HFFc6 (cell line): Measurements from ENCODE around the gene IZUMO1R. TPM values are rescaled to one million over a fixed set of nuclear protein-coding genes. Genes with fewer than 3 reads are reported as not detected.

Experiments
- DNase-seq: peaks from one replicate; pipeline ENCODE4 v3.0.0-alpha.2; 2018
- H3K27ac Mint-ChIP-seq: 2 replicates; pipeline ENCODE4 v1.8.0; 2020; ENCODE audit warnings: mild to moderate bottlenecking, mixed read lengths
- H3K27me3 Mint-ChIP-seq: 2 replicates; pipeline ENCODE4 v1.8.0; 2021; ENCODE audit warnings: mild to moderate bottlenecking, moderate library complexity, mixed read lengths; ENCODE audit not compliant: insufficient read depth
- H3K36me3 Mint-ChIP-seq: 2 replicates; pipeline ENCODE4 v1.8.0; 2021; ENCODE audit warnings: low read depth, mixed read lengths
- H3K4me1 Mint-ChIP-seq: 2 replicates; pipeline ENCODE4 v1.8.0; 2020; ENCODE audit warnings: low read depth, mixed read lengths
- H3K4me3 Mint-ChIP-seq: 2 replicates; pipeline ENCODE4 v1.8.0; 2020; ENCODE audit warnings: mild to moderate bottlenecking, moderate library complexity, mixed read lengths
- H3K9me3 Mint-ChIP-seq: 2 replicates; pipeline ENCODE4 v1.8.0; 2020; ENCODE audit warnings: mild to moderate bottlenecking, mixed read lengths
- CTCF ChIP-seq: fragments of 200-600 bp; sonication (generic); IDR thresholded peaks from 2 replicates; pipeline ENCODE4 v1.5.0; 2021; ENCODE audit warnings: antibody characterized with exemption, mild to moderate bottlenecking
- total RNA-seq, 6 experiments: library from RNA; stranded (reverse); fragmentation: NEBNext Ultra II Directional; extraction: Animal tissue kit (Norgen Biotek cat#: 25700); gene quantifications; 2 replicates in 1 of 6; 3 replicates in 5 of 6; pipeline ENCODE4 v1.2.3, GENCODE V29; 2021

Gene IZUMO1R
- total RNA-seq, 6 experiments from 2014 or later, result 0.26 TPM; not detected in 5

- H3K4me1 Mint-ChIP-seq, result peaks cover 16% of the 10 kb centered on the region
Measured at GRCh38 chr11:94310191-94310875, 6.0 kb downstream of the IZUMO1R start.

GRCh38 chr11:94312339-94312738 is 8.0 kb downstream of the IZUMO1R start:
- no peak for DNase-seq
- no peak overlapping the region for H3K4me3 Mint-ChIP-seq
- no peaks in the 10 kb centered on the region for H3K36me3 Mint-ChIP-seq
- H3K9me3 Mint-ChIP-seq, result no peaks in the 10 kb centered on the region
- peaks cover 32% of the 10 kb centered on the region for H3K27me3 Mint-ChIP-seq
- H3K27ac Mint-ChIP-seq, result no peak overlapping the region
- peaks cover 18% of the 10 kb centered on the region for H3K4me1 Mint-ChIP-seq
- no peak for TF ChIP-seq CTCF

More at GRCh38 chr11:94310191-94310875, 6.0 kb downstream of the IZUMO1R start:
- DNase-seq, result no peak
- Mint-ChIP-seq H3K9me3 (no peaks in the 10 kb centered on the region), H3K27ac (no peak overlapping the region), H3K27me3 (peaks cover 32% of the 10 kb centered on the region), H3K4me3 (no peak overlapping the region), H3K36me3 (no peaks in the 10 kb centered on the region)
- no peak for TF ChIP-seq CTCF

- no peak for TF ChIP-seq CTCF
- H3K9me3 Mint-ChIP-seq, result no peaks in the 10 kb centered on the region
- peaks cover 18% of the 10 kb centered on the region for H3K4me1 Mint-ChIP-seq
- no peak for DNase-seq
- H3K27ac Mint-ChIP-seq, result no peak overlapping the region
- peaks cover 31% of the 10 kb centered on the region for H3K27me3 Mint-ChIP-seq
- no peaks in the 10 kb centered on the region for H3K36me3 Mint-ChIP-seq
- H3K4me3 Mint-ChIP-seq, result no peak overlapping the region
Measured at GRCh38 chr11:94314064-94314463, 9.7 kb downstream of the IZUMO1R start.

GRCh38 chr11:94315664-94316063 is 11.3 kb downstream of the IZUMO1R start:
- H3K27me3 Mint-ChIP-seq, result peaks cover 23% of the 10 kb centered on the region
- DNase-seq, result peak; percentile 55
- H3K36me3 Mint-ChIP-seq, result no peaks in the 10 kb centered on the region

GRCh38 chr11:94322501-94322900 is 18.1 kb downstream of the IZUMO1R start:
- Mint-ChIP-seq H3K36me3 (no peaks in the 10 kb centered on the region), H3K9me3 (no peaks in the 10 kb centered on the region), H3K4me1 (no peaks in the 10 kb centered on the region), H3K4me3 (no peak overlapping the region), H3K27me3 (peaks cover 5% of the 10 kb centered on the region; the same call in 1 of the 2 replicates), H3K27ac (no peak overlapping the region)
- TF ChIP-seq CTCF, result no peak
- no peak for DNase-seq

More at GRCh38 chr11:94315664-94316063, 11.3 kb downstream of the IZUMO1R start:
- Mint-ChIP-seq H3K27ac (no peak overlapping the region), H3K4me1 (peaks cover 18% of the 10 kb centered on the region), H3K9me3 (no peaks in the 10 kb centered on the region), H3K4me3 (no peak overlapping the region)
- no peak for TF ChIP-seq CTCF
